NB4 (cell line): ENCODE measurements around the gene FSD2.

Source experiments
- MYC ChIP-seq: IDR thresholded peaks from 2 replicates; pipeline ENCODE4 v1.6.1; 2011; ENCODE audit warnings: low read depth, low read length
- POLR2A ChIP-seq: IDR thresholded peaks from 2 replicates; pipeline ENCODE4 v1.6.1; 2011; ENCODE audit warnings: mild to moderate bottlenecking; ENCODE audit not compliant: insufficient read length; ENCODE audit errors: extremely low read depth
- TF ChIP-seq, protein P1 (sequence below): IDR thresholded peaks from one replicate; pipeline ENCODE4 v1.5.1; 2012; ENCODE audit warnings: low read depth, low read length
- TF ChIP-seq, protein P2 (sequence below): IDR thresholded peaks from 2 replicates; pipeline ENCODE4 v1.6.1; 2011; ENCODE audit warnings: low read depth, low read length

DNA sequence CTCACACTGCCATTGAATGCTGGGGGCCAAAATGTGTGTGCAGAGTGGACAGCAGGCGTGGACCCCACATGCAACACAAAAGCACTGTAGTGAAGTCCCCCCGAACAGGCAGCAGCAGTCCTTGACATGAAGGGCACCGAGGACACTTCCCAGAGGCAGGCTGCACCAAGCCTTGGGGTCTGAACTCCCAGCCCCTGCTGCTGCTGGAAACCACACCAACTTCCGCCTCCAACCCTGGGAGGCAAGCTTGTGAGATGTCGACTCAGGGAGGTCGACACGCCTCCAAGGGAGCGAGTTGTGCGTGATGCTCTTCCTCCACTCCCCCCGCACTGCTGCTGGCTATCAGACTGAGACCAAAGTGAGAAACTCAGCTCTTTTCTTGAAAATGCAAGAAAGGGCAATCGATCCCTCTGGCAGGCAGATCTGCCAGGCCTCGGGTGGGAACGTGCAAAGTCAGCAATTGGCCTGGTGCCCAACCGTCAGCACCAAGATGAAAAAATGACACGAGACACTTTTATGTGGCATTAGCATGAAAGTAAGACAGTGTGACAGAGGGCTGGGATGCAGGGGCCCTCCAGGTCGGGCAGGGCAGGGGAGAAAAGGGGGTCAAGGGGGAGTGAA, 47.2 kb upstream of the FSD2 start:
- TF ChIP-seq POLR2A (no peak), MYC (no peak)
- TF ChIP-seq, protein P1, sequence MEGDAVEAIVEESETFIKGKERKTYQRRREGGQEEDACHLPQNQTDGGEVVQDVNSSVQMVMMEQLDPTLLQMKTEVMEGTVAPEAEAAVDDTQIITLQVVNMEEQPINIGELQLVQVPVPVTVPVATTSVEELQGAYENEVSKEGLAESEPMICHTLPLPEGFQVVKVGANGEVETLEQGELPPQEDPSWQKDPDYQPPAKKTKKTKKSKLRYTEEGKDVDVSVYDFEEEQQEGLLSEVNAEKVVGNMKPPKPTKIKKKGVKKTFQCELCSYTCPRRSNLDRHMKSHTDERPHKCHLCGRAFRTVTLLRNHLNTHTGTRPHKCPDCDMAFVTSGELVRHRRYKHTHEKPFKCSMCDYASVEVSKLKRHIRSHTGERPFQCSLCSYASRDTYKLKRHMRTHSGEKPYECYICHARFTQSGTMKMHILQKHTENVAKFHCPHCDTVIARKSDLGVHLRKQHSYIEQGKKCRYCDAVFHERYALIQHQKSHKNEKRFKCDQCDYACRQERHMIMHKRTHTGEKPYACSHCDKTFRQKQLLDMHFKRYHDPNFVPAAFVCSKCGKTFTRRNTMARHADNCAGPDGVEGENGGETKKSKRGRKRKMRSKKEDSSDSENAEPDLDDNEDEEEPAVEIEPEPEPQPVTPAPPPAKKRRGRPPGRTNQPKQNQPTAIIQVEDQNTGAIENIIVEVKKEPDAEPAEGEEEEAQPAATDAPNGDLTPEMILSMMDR: no peak
- TF ChIP-seq, protein P2, sequence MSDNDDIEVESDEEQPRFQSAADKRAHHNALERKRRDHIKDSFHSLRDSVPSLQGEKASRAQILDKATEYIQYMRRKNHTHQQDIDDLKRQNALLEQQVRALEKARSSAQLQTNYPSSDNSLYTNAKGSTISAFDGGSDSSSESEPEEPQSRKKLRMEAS: no peak
